ENCODE results near the gene GNAT2.

DNA sequence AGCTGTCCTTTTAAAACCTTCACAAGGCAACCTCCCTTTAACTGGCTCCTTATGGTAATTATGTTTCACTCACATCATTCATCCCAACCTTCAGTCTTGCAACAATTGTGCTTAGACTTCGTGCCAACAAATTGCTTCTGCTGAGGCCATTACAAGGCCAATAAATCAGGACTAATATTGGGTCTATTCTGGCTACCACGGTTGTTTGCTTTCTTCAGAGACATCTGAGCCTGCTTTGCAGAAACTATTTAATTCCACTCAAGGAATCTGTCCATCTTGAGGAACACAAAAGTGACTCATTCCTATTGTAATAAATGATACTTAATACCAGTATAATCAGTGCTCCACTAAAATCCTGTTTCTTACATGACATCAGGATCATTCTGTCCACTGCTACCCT is 33.9 kb upstream of the GNAT2 start:
- TF ChIP-seq, protein P1, sequence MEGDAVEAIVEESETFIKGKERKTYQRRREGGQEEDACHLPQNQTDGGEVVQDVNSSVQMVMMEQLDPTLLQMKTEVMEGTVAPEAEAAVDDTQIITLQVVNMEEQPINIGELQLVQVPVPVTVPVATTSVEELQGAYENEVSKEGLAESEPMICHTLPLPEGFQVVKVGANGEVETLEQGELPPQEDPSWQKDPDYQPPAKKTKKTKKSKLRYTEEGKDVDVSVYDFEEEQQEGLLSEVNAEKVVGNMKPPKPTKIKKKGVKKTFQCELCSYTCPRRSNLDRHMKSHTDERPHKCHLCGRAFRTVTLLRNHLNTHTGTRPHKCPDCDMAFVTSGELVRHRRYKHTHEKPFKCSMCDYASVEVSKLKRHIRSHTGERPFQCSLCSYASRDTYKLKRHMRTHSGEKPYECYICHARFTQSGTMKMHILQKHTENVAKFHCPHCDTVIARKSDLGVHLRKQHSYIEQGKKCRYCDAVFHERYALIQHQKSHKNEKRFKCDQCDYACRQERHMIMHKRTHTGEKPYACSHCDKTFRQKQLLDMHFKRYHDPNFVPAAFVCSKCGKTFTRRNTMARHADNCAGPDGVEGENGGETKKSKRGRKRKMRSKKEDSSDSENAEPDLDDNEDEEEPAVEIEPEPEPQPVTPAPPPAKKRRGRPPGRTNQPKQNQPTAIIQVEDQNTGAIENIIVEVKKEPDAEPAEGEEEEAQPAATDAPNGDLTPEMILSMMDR (IDR thresholded peaks at IDR 0.05; ENCODE audit: extremely low read depth in 1 of 2, insufficient read depth in 1 of 2, low read depth in 1 of 2, low read length in 2 of 2), result no peak
- TF ChIP-seq POLR2A (IDR thresholded peaks at IDR 0.05; ENCODE audit: low read depth, low read length), result no peak

Measured in endothelial cell of umbilical vein (primary cell).